ENCODE results near the gene SLC22A23. TPM values are rescaled to one million over a fixed set of nuclear protein-coding genes. Genes with fewer than 3 reads are reported as not detected.
A peak's percentile ranks its signal among the peaks of the same experiment; 100 is the strongest.

The SLC22A23 gene
- total RNA-seq, 1 experiment from 2014 or later, result 2.7 TPM

DNA sequence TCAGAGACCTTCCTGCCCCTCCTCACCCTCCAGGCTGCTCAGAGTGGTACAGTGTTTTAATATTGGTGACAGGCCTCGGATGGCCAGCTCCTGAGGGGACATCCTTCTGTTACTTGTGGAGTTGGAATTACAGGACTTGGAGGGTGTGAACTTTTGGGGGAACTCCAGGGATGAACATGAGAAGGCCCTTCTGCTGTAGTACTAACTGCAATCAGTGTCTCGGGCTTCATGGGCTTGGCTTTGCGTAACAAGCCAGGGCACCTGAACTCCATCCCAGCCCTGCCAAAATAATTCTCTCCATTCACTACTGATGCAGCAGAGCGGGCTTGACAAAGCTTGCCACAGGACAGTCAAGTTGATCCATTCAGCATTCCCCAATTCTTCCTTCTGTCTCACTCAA, 28.6 kb downstream of the SLC22A23 start:
- Histone ChIP-seq H3K27me3 (replicated peaks) (no peaks in the 10 kb centered on the region), H3K4me1 (replicated peaks) (peaks cover 2% of the 10 kb centered on the region), H3K4me3 (no peak overlapping the region), H3K9me3 (replicated peaks) (no peaks in the 10 kb centered on the region), H3K27ac (no peak overlapping the region), H3K36me3 (no peaks in the 10 kb centered on the region)
- DNase-seq (ENCODE audit: low read depth in 1 of 2, low spot score in 2 of 2), result no peak

DNA sequence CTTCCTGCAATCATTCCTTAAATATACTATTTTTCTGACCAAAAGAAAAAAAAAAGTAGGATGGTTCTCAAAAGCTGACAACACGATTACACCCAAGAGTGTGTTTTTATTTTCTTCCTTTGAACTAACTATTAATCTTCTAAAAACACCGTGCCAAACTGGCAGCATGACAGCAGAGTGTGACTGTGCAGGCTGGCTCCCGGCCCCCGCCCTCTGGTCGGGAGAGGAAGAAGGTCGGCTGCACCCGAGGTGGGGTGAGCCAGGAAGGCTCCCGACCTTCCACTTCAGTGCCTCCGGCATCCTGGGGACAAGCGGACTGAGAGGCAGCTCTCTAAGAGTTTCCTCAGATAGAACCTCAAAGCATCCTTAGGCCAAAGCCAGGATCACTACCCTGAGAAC, 29.2 kb downstream of the SLC22A23 start:
- no peak for DNase-seq (ENCODE audit: low read depth in 1 of 2, low spot score in 2 of 2)

DNA sequence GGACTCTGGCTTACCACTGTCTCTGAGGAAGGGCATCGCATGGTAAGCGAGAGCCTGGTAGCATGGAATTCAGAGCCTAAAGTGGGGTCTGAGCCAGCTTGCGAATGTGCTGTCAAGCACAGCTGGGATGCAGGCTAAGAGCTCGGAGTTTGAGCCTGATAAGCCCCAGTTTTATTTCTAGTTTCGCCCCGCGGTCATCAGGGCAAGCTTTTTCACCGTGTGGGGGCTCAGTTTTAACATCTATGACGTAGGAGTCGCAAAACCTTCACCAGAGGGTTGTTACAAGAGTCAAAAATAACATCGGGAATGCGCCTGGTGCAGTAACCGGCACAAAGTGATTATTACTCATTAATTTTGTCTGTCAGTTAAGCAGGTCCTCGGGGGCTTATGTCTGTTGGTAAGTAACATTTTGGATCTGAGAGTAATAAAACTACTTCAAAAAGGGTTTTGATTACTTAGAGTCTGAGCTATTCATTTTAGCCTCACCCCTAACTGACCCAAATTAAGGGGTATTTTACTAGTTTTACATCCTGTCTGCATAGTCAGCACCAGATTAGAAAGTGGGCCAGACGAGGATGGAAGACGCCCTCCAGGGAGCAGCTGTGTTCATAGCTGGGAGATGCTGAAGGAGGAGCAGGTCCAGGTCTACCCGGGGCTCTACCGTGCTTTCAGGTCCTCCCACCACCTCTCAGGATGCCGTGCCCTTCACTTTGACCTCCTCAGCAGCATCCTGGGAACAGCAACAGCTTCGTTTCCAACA, 29.7 kb downstream of the SLC22A23 start:
- H3K27ac ChIP-seq, result no peak overlapping the region
- DNase-seq (ENCODE audit: low read depth in 1 of 2, low spot score in 2 of 2), result no peak
- no peaks in the 10 kb centered on the region for H3K36me3 ChIP-seq
- H3K9me3 ChIP-seq (replicated peaks), result no peaks in the 10 kb centered on the region
- peaks cover 13% of the 10 kb centered on the region for H3K4me1 ChIP-seq (replicated peaks)
- H3K27me3 ChIP-seq (replicated peaks), result no peaks in the 10 kb centered on the region
- H3K4me3 ChIP-seq, result no peak overlapping the region

More for the DNA sequence above, 29.2 kb downstream of the SLC22A23 start:
- Histone ChIP-seq H3K4me1 (replicated peaks) (peaks cover 8% of the 10 kb centered on the region), H3K9me3 (replicated peaks) (no peaks in the 10 kb centered on the region), H3K27me3 (replicated peaks) (no peaks in the 10 kb centered on the region), H3K27ac (no peak overlapping the region), H3K36me3 (no peaks in the 10 kb centered on the region), H3K4me3 (no peak overlapping the region)

DNA sequence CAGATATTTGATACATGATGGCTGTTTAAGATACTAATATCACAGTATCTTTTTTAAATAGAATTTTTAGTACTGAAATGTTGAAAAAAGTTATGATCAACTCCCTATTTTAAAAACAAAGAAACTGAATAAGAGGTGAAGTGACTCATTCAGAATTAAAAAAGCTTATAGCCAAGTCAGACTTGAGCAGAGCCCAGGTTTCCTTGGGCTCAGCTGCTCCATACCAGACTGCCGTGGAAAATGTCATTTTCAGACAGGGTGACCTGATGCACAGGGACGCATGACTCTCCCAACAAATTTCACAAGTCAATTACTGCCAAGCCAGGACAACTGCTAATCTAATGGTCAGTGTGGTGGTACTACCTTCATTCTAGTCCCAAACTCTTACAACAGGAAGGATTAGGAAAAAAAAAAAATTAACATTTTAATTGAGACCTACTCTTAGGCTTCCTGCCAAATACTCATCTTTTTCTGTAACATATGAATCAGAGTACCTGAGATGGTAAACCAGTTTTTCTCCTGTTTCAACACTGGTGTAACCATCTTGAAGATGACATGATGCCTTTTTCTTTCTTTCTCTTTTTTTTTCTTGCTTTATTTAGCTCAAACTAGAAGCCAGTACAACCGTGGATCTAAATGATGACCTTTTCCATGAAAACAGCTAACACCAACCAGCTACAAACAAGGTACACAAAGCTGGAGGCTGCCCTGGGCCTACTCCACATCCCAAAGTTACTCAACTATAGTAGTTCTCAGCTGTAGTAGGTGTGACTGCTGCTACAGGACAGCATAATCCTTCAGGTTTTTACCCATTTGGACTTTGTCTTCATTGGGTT, 30.5 kb downstream of the SLC22A23 start:
- H3K36me3 ChIP-seq, result no peaks in the 10 kb centered on the region
- no peaks in the 10 kb centered on the region for H3K27me3 ChIP-seq (replicated peaks)
- H3K9me3 ChIP-seq (replicated peaks), result no peaks in the 10 kb centered on the region
- no peak for DNase-seq (ENCODE audit: low read depth in 1 of 2, low spot score in 2 of 2)
- H3K27ac ChIP-seq, result no peak overlapping the region
- peaks cover 20% of the 10 kb centered on the region for H3K4me1 ChIP-seq (replicated peaks)
- no peak overlapping the region for H3K4me3 ChIP-seq

GRCh38 chr6:3425574-3425973, 31.3 kb downstream of the SLC22A23 start:
- Histone ChIP-seq H3K36me3 (no peaks in the 10 kb centered on the region), H3K4me1 (replicated peaks) (peaks cover 21% of the 10 kb centered on the region), H3K9me3 (replicated peaks) (no peaks in the 10 kb centered on the region), H3K27me3 (replicated peaks) (no peaks in the 10 kb centered on the region), H3K4me3 (no peak overlapping the region), H3K27ac (no peak overlapping the region)
- no peak for DNase-seq (ENCODE audit: low read depth in 1 of 2, low spot score in 2 of 2)

GRCh38 chr6:3424185-3424927, 32.5 kb downstream of the SLC22A23 start:
- DNase-seq (ENCODE audit: low read depth in 1 of 2, low spot score in 2 of 2), result no peak
- H3K4me3 ChIP-seq, result no peak overlapping the region
- H3K27ac ChIP-seq, result no peak overlapping the region
- no peaks in the 10 kb centered on the region for H3K9me3 ChIP-seq (replicated peaks)
- no peaks in the 10 kb centered on the region for H3K36me3 ChIP-seq
- peaks cover 31% of the 10 kb centered on the region for H3K4me1 ChIP-seq (replicated peaks)
- no peaks in the 10 kb centered on the region for H3K27me3 ChIP-seq (replicated peaks)

DNA sequence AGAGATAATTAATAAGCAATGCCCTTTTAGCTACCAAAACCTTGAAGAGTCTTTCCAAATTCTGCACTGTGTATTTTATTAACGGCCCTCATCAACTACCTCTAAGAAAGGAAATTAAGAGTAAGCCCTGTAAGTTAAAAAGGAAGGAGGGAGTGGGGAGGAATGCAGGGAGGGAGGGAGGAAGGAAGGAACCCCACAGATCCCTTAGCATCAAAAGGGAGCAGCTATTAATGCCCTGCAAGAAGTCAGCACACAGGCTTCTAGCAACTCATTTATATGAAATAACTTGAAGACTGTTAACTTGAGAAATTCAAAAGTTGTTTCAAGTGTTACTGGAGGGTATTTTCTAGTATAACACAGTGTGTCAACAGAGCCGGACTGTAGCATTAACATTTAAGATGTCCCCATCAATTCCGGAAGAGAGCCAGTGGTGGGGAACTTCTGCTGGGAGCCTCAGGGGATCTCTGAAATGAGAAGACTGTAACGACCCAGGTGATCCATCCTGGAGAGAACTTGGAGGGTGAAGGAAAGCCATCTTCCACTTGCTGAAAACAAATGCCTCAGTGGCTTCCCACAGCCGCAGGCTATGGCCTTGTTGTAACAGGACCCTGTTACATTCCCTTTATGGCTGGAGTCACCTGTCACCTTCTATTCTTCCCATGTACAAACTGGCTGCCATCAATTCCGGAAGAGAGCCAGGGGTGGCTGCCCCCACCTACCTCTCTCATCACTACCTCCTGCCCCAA, 33.2 kb downstream of the SLC22A23 start:
- Histone ChIP-seq H3K36me3 (no peaks in the 10 kb centered on the region), H3K4me3 (no peak overlapping the region), H3K4me1 (replicated peaks) (peaks cover 32% of the 10 kb centered on the region), H3K9me3 (replicated peaks) (no peaks in the 10 kb centered on the region), H3K27ac (no peak overlapping the region), H3K27me3 (replicated peaks) (no peaks in the 10 kb centered on the region)
- DNase-seq (ENCODE audit: low read depth in 1 of 2, low spot score in 2 of 2), result no peak

DNA sequence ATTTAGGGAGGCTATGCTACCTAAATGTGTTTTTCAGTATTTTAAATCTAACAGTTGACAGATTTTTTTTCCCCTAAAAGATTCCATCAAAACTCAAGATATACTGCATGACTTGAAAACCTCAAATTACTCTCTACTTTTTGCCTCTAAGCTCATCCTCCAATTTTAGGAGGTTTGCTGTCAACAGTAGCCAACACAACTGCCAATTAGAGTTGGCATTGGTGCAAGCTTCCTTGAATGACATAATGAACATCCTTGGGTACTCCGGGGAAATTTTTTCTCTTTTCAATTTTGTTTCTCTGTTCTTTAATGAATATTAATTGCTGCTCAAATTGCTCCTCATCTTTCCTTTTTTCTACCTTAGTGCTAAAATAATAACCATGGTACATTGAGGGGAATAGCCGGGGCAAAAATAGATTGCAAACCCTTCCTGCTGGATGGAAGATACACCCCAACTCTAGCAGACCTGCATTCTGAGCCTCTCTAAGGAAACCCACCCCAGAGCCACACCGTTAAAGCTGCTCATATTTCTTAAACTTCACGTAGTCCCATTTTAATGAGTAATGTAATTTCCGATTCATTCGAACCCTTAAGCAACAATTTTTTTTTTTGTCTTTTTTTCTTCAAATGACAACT, 34.3 kb downstream of the SLC22A23 start:
- DNase-seq (ENCODE audit: low read depth in 1 of 2, low spot score in 2 of 2), result no peak
- Histone ChIP-seq H3K36me3 (no peaks in the 10 kb centered on the region), H3K27ac (peak overlapping the region; percentile 50), H3K4me1 (replicated peaks) (peaks cover 32% of the 10 kb centered on the region), H3K9me3 (replicated peaks) (no peaks in the 10 kb centered on the region), H3K4me3 (no peak overlapping the region), H3K27me3 (replicated peaks) (no peaks in the 10 kb centered on the region)

GRCh38 chr6:3421791-3422434, 34.9 kb downstream of the SLC22A23 start:
- DNase-seq (ENCODE audit: low read depth in 1 of 2, low spot score in 2 of 2), result peak; percentile 82 to 87
- Histone ChIP-seq H3K4me1 (replicated peaks) (peaks cover 32% of the 10 kb centered on the region), H3K9me3 (replicated peaks) (no peaks in the 10 kb centered on the region), H3K27ac (peak overlapping the region; percentile 50), H3K27me3 (replicated peaks) (no peaks in the 10 kb centered on the region), H3K36me3 (no peaks in the 10 kb centered on the region), H3K4me3 (no peak overlapping the region)

GRCh38 chr6:3421143-3421542, 35.7 kb downstream of the SLC22A23 start:
- DNase-seq (ENCODE audit: low read depth in 1 of 2, low spot score in 2 of 2), result no peak
- H3K4me3 ChIP-seq, result no peak overlapping the region
- H3K27ac ChIP-seq, result peak overlapping the region; percentile 50
- no peaks in the 10 kb centered on the region for H3K9me3 ChIP-seq (replicated peaks)
- no peaks in the 10 kb centered on the region for H3K36me3 ChIP-seq
- peaks cover 32% of the 10 kb centered on the region for H3K4me1 ChIP-seq (replicated peaks)
- H3K27me3 ChIP-seq (replicated peaks), result no peaks in the 10 kb centered on the region

DNA sequence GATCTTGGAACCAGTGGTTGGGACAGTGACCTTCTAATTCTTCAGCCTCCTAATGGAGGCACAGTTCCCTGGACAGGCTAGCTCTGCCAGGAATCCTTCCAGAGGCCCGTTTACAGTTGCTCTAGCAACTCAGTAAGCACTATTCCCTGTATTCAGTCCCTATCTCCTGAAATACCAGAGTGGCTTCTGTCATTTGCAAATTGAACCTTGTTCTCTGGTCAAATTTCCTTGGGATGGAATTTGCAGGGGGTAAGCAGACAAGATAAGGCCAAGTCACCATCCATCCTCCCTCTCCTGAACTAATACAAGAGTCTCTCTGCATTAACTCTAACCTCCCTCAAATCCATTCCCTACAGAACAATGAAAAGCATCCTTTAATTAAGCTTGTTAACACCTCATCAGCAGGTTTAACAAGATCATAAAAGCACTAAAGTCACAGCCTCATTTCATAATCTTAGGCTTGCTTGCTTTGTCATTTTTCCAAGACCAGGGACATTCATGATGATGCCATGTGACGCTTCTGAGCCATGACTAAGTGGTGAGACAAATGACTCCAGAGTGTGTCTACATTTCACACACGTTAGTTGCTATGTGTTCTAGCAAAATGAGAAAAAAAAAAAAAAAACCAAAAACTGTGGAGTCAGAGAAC, 37.1 kb downstream of the SLC22A23 start:
- Histone ChIP-seq H3K4me3 (no peak overlapping the region), H3K27me3 (replicated peaks) (no peaks in the 10 kb centered on the region), H3K27ac (no peak overlapping the region), H3K9me3 (replicated peaks) (no peaks in the 10 kb centered on the region), H3K36me3 (no peaks in the 10 kb centered on the region), H3K4me1 (replicated peaks) (peaks cover 32% of the 10 kb centered on the region)
- peak in 1 of 2 experiments; percentile 38 for DNase-seq (ENCODE audit: low read depth in 1 of 2, low spot score in 2 of 2)

- no peaks in the 10 kb centered on the region for H3K36me3 ChIP-seq
- H3K4me1 ChIP-seq (replicated peaks), result peaks cover 32% of the 10 kb centered on the region
- DNase-seq (ENCODE audit: low read depth in 1 of 2, low spot score in 2 of 2), result no peak
- no peaks in the 10 kb centered on the region for H3K9me3 ChIP-seq (replicated peaks)
- no peak overlapping the region for H3K4me3 ChIP-seq
- H3K27ac ChIP-seq, result no peak overlapping the region
- H3K27me3 ChIP-seq (replicated peaks), result no peaks in the 10 kb centered on the region
Measured at GRCh38 chr6:3418496-3419060, 38.3 kb downstream of the SLC22A23 start.

All from SJSA1 (cell line).